DLD1 (cell line): ENCODE data around the gene CDK5.
"Not testable (repeated sequence)": the region's sequence is repeated elsewhere in the genome, so short reads cannot be mapped to it uniquely, and the experiment has no call there.

Source experiments
- in situ Hi-C: cut with HindIII; loops from 2 replicates; pipeline ENCODE4 v1.10.0; 2017; ENCODE audit warnings: low sequenced_read_pairs

Gene CDK5

DNA sequence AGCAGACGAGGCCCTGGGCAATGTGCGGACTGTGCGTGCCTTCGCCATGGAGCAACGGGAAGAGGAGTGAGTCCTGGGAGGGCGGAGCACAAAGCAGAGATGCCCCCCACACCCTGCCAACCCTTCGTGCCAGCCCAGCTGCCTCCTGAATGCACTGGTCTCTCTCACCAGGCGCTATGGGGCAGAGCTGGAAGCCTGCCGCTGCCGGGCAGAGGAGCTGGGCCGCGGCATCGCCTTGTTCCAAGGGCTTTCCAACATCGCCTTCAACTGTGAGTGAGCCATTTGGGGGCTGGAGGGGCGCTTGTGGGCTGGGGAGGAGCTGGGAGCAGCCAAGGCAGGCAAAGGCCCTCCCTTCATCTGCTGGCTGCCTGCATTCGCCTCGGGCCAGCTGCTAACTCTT lies 21.8 kb downstream of the CDK5 start:
- in situ Hi-C loops: no loop called here

DNA sequence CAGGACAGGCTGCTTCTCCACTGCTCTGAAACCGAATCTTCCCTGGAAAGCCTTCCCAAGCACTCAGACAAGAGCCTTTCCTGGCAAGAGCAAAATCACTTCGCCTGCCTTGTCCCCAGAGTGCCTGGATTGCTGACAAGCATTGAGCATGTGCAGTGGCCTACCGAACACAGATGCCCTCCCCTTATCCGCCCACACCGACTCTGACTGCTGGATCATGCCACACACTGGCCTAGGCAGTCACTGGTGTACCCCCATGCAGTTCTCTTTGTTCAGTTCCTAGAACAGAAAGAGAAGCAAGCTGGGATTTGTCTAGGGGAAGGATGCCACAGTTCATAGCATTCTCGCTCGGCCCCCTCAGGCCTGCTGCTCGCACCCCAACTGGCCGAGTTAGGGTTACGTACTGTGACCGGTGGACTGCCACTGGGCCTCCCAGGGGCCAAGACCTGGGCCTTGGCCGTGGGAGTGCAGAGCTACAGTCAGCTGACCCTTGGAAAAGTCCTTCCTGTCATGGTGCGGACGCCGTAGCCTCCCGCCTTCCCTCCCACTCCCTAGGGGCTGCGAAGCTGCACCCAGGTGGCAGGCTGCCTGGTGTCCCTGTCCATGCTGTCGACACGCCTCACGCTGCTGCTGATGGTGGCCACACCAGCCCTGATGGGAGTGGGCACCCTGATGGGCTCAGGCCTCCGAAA lies 22.5 kb downstream of the CDK5 start:
- in situ Hi-C loops: no loop called here

DNA sequence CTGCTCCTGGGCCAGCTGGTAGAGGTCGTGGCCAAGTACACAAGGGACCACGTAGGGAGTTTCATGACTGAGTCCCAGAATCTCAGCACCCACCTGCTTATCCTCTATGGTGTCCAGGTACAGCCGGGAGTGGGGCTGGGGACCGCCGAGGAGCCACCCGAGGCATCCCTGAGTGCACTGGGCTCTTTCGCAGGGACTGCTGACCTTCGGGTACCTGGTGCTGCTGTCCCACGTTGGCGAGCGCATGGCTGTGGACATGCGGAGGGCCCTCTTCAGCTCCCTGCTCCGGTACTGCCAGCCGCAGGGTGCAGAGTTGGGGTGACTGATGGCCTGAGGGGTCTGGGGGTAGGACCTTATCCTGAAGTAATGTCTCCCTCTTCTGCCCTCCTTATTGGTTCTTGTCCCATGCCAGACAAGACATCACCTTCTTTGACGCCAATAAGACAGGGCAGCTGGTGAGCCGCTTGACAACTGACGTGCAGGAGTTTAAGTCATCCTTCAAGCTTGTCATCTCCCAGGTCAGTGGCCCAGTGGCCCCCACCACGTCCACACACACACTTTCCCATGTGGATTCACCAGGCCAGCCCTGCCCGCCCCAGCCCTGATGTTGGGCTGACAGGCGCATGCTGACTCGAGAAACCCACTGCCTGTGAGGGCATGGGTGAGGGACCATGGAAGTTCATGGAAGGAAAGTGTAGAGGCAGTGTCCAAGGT lies 23.2 kb downstream of the CDK5 start:
- in situ Hi-C loops: no loop called here

- in situ Hi-C loops: no loop called here
Observed at GRCh38 chr7:151033864-151034249, 23.8 kb downstream of the CDK5 start.

GRCh38 chr7:151032936-151033863 lies 24.5 kb downstream of the CDK5 start:
- in situ Hi-C loops: no loop called here

- in situ Hi-C loops: no loop called here
Observed at GRCh38 chr7:151031011-151031410, 26.7 kb downstream of the CDK5 start.

- in situ Hi-C loops: no loop called here
Observed at GRCh38 chr7:151028948-151029501, 28.7 kb downstream of the CDK5 start.

- in situ Hi-C loops: no loop called here
Observed at GRCh38 chr7:151028131-151028947, 29.4 kb downstream of the CDK5 start, which contains the start of gene ABCB8. ABCB8 (plus strand) TSS chr7:151028450; CDS start chr7:151028516, 66 bp downstream.

- in situ Hi-C loops: not testable (repeated sequence)
Observed at GRCh38 chr7:151027728-151028130, 30.0 kb downstream of the CDK5 start.

DNA sequence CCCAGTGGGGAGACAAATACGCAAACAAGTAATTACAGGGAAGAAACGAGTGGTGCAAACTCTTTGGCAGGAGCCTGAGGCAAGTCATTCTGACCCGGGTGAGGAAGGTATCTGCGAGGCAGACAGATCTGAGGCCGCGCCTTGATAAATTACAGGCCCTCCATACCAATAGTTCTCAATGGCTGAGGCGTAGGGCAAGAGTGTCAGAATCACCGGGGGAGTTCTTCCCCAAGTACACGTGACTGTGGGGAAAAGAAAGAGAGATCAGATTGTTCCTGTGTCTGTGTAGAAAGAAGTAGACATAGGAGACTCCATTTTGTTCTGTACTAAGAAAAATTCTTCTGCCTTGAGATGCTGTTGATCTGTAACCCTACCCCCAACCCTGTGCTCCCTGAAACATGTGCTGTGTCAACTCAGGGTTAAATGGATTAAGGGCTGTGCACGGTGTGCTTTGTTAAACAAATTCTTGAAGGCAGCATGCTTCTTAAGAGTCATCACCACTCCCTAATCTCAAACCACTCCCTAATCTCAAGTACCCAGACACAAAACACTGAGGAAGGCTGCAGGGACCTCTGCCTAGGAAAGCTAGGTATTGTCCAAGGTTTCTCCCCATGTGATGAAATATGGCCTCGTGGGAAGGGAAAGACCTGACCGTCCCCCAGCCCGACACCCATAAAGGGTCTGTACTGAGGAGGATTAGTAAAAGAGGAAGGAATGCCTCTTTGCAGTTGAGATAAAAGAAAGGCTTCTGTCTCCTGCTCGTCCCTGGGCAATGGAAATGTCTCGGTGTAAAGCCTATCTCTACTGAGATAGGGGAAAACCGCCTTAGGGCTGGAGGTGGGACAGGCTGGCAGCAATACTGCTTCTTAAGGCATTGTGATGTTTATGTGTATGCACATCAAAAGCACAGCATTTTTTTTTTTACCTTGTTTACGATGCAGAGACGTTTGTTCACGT lies 30.6 kb downstream of the CDK5 start:
- in situ Hi-C loops: not testable (repeated sequence)

GRCh38 chr7:151025924-151026671 lies 31.6 kb downstream of the CDK5 start:
- in situ Hi-C loops: no loop called here

DNA sequence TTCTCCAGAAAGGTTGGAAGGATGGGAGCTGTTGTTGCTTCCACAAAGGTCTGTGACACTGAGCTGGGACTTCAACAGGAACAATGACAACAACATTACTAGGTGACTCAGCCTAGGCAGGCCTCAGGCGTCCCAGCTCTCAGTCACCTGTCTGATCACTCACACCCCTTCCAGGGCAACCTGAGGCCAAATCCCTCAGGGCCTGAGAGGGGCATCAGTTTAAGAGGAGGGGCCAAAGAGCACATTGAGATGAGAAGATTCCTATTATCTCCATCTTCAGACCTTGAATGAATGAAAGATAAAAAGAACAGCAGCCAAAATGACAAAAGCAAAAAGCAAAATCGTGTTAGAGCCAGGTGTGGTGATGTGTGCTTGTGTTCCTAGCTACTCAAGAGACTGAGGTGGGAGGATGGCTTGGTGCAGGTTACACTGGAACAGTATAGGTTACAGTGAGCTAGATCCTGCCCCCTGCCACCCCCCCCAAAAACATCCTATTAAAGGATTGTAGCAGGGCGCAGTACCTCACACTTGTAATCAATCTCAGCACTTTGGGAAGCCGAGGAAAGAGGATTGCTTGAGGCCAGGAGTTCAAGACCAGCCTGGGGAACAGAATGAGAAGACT lies 33.2 kb downstream of the CDK5 start, which contains the start of gene ATG9B:
ATG9B (minus strand) TSS at position 60 of the 622 bp plus-strand sequence. CDS start 71 bp downstream, outside the sequence.
- in situ Hi-C loops: no loop called here

GRCh38 chr7:151023232-151023631 lies 34.5 kb downstream of the CDK5 start:
- in situ Hi-C loops: no loop called here

DNA sequence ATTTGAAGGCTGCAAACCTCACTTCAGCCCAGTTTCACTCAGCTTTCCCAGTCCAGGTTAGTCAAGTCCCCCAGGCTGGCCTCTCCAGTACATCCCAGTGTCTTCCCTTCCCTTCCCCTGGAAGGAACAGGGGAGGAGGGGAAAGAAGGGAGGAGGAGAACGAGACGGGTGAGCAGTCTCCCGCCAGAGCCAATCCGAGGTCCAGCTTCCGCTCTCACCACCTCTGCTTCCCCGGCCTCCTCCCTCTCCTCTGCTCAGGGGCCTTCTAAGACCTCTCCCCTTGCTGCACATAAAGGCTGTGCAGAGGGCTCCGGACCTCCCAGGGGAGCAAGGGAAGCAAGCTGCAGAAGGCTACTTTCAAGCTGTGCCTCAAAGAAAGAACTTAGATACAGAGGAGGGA lies 37.5 kb downstream of the CDK5 start:
- in situ Hi-C loops: no loop called here

DNA sequence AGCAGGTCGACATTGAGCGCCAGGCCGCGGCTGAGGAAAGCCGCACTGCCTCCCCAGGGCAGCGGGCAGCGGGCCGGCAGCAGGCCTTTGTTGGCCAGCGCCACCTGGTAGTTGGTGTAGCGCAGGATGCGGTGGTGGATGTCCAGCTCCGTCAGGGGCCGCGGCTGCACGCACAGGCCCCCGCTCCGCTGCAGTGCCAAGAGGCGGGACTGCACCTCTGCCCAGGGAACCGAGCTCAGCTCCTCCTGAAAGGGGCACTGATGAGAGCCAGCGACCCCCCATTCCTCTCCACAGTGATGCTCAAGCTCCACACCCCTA lies 38.6 kb downstream of the CDK5 start:
- in situ Hi-C loops: no loop called here

GRCh38 chr7:151018421-151019129 lies 39.1 kb downstream of the CDK5 start:
- in situ Hi-C loops: no loop called here

DNA sequence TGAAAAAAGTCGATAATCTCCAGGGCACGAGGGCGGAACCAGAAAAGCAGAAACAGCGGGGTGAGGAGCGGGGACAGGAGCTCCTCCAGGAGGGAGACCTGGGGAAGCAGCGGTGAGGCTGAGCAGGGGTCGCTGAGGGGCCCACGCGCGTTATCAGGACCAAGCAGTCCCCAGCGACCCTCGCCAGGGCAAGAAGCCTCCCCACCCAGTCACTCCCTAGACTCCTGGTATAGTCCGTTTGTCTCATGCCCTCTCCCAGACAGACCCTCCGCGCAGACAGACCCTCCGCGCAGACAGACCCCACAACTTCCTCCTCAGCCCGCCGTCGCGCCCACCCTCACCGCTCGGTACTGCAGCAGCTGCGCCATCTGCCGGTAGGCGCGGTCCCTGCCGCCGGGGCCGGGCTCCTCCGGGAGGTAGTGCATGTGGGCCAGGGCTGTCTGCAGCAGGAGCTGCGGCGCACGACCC lies 39.7 kb downstream of the CDK5 start:
- in situ Hi-C loops: no loop called here
